CD14-positive monocyte (primary cell): ENCODE data around the gene PLPP6. TPM values are rescaled to one million over a fixed set of nuclear protein-coding genes. Genes with fewer than 3 reads are reported as not detected.
A peak's percentile ranks its signal among the peaks of the same experiment; 100 is the strongest.

ENCODE experiments used
- DNase-seq, 3 donors: peaks; one replicate each; pipeline ENCODE4 v3.0.0-alpha.2; 2011 to 2022
- H2AFZ ChIP-seq: 2 replicates; pipeline ENCODE4 v1.6.0; 2012; ENCODE audit warnings: mild to moderate bottlenecking, low read depth, low read length, inconsistent platforms; ENCODE audit not compliant: insufficient read depth, poor library complexity, severe bottlenecking
- H3K27ac ChIP-seq, 2 donors: 1 replicate in 1 of 2; 2 replicates in 1 of 2; pipeline ENCODE4 v1.5.1; 2012 to 2013; ENCODE audit warnings: low read length in 2 of 2, control low read depth in 1 of 2, inconsistent platforms in 1 of 2, low read depth in 1 of 2, mild to moderate bottlenecking in 1 of 2
- H3K27me3 ChIP-seq, 2 donors: one replicate each; pipeline versions ENCODE4 v1.6.0 to v1.6.1; 2011 to 2013; ENCODE audit warnings: low read length in 2 of 2; ENCODE audit not compliant: control insufficient read depth in 2 of 2, insufficient read depth in 2 of 2
- H3K36me3 ChIP-seq, 2 donors: replicated peaks in 1 of 2; 1 replicate in 1 of 2; 2 replicates in 1 of 2; pipeline versions ENCODE4 v1.5.1 to v1.6.1; 2012 to 2013; ENCODE audit warnings: low read length in 2 of 2, control low read depth in 1 of 2, inconsistent platforms in 1 of 2, mild to moderate bottlenecking in 1 of 2; ENCODE audit not compliant: insufficient read depth in 2 of 2, control insufficient read depth in 1 of 2
- H3K4me1 ChIP-seq, 2 donors: 1 replicate in 1 of 2; 2 replicates in 1 of 2; pipeline versions ENCODE4 v1.5.1 to v1.6.1; 2012 to 2013; ENCODE audit warnings: low read length in 2 of 2, control low read depth in 1 of 2, inconsistent platforms in 1 of 2, mild to moderate bottlenecking in 1 of 2, moderate library complexity in 1 of 2; ENCODE audit not compliant: insufficient read depth in 2 of 2, control insufficient read depth in 1 of 2
- H3K4me2 ChIP-seq: replicated peaks from 2 replicates; pipeline ENCODE3; 2012; ENCODE audit warnings: low read length, moderate library complexity, mild to moderate bottlenecking; ENCODE audit not compliant: poor library complexity, severe bottlenecking; ENCODE audit errors: extremely low read depth
- H3K4me3 ChIP-seq, 3 experiments: fragments of 200-600 bp in 1 of 3; sonication (generic) in 1 of 3; replicated peaks in 1 of 3; 1 replicate in 2 of 3; 2 replicates in 1 of 3; pipeline ENCODE4 v1.5.1; 2011 to 2013; ENCODE audit warnings: low read length in 3 of 3, mild to moderate bottlenecking in 3 of 3, control low read depth in 2 of 3, low read depth in 2 of 3, inconsistent platforms in 1 of 3, moderate library complexity in 1 of 3
- H3K79me2 ChIP-seq: 2 replicates; pipeline ENCODE4 v1.6.0; 2012; ENCODE audit warnings: mild to moderate bottlenecking, control low read depth, inconsistent platforms, low read length, moderate library complexity; ENCODE audit not compliant: insufficient read depth
- H3K9ac ChIP-seq: 2 replicates; pipeline ENCODE4 v1.6.0; 2017; ENCODE audit warnings: low read length, mild to moderate bottlenecking; ENCODE audit not compliant: insufficient read depth, poor library complexity, severe bottlenecking
- H3K9me3 ChIP-seq, 2 donors: replicated peaks in 1 of 2; 1 replicate in 1 of 2; 2 replicates in 1 of 2; pipeline versions ENCODE4 v1.5.1 to v1.6.1; 2012 to 2013; ENCODE audit warnings: low read length in 2 of 2, control low read depth in 1 of 2; ENCODE audit not compliant: control insufficient read depth in 1 of 2, insufficient read depth in 1 of 2
- H4K20me1 ChIP-seq: 2 replicates; pipeline ENCODE4 v1.6.0; 2012; ENCODE audit warnings: mild to moderate bottlenecking, low read length, control low read depth, moderate library complexity; ENCODE audit not compliant: insufficient read depth
- H3K27ac Mint-ChIP-seq, 7 donors: one replicate each; pipeline ENCODE4 v1.8.0; 2020; ENCODE audit warnings: mild to moderate bottlenecking in 7 of 7, mixed read lengths in 7 of 7, moderate library complexity in 6 of 7, inconsistent platforms in 2 of 7
- H3K27me3 Mint-ChIP-seq, 3 donors: one replicate each; pipeline ENCODE4 v1.8.0; 2021 to 2022; ENCODE audit warnings: low read depth in 3 of 3, mild to moderate bottlenecking in 3 of 3, mixed read lengths in 3 of 3, moderate library complexity in 3 of 3, inconsistent platforms in 1 of 3
- H3K36me3 Mint-ChIP-seq, 2 donors: one replicate each; pipeline ENCODE4 v1.8.0; 2020; ENCODE audit warnings: mixed read lengths in 2 of 2, inconsistent platforms in 1 of 2, mild to moderate bottlenecking in 1 of 2
- H3K4me1 Mint-ChIP-seq: one replicate; pipeline ENCODE4 v1.8.0; 2020; ENCODE audit warnings: mild to moderate bottlenecking, mixed read lengths
- H3K4me3 Mint-ChIP-seq, 2 donors: one replicate each; pipeline ENCODE4 v1.8.0; 2020; ENCODE audit warnings: mild to moderate bottlenecking in 2 of 2, mixed read lengths in 2 of 2, moderate library complexity in 1 of 2
- H3K9me3 Mint-ChIP-seq, 7 donors: one replicate each; pipeline ENCODE4 v1.8.0; 2020 to 2022; ENCODE audit warnings: mixed read lengths in 7 of 7, mild to moderate bottlenecking in 6 of 7, moderate library complexity in 6 of 7, inconsistent platforms in 2 of 7
- WGBS: methylation state at CpG from one replicate; pipeline ENCODE4 v1.1.5; 2013; ENCODE audit warnings: missing lambda C conversion rate; ENCODE audit not compliant: insufficient coverage; 5-methylcytosine and 5-hydroxymethylcytosine counted together
- intact Hi-C, 2 donors: fragments of 100-400 bp; cut with micrococcal nuclease; formaldehyde crosslinking; loops; one replicate each; pipeline versions ENCODE4 v1.15.0 to v1.15.1; 2023
- polyA plus RNA-seq, 3 donors: library from polyadenylated mRNA; depleted of rRNA in 1 of 3; unstranded in 2 of 3; stranded (reverse) in 1 of 3; fragments of 300-500 nt in 2 of 3; fragments of >200 nt in 1 of 3; fragmentation: Illumina TruSeq in 2 of 3; gene quantifications; 1 replicate in 2 of 3; 2 replicates in 1 of 3; pipeline ENCODE4 v1.2.3, GENCODE V29; 2012 to 2021
- TF ChIP-seq, protein P1 (sequence below): fragments of 200-600 bp; IDR thresholded peaks from one replicate; pipeline ENCODE4 v1.8.0; 2022; ENCODE audit warnings: antibody characterized with exemption, mild to moderate bottlenecking

PLPP6 gene
- polyA plus RNA-seq, 3 donors: 1.6 to 1.8 (median 1.8) TPM

DNA sequence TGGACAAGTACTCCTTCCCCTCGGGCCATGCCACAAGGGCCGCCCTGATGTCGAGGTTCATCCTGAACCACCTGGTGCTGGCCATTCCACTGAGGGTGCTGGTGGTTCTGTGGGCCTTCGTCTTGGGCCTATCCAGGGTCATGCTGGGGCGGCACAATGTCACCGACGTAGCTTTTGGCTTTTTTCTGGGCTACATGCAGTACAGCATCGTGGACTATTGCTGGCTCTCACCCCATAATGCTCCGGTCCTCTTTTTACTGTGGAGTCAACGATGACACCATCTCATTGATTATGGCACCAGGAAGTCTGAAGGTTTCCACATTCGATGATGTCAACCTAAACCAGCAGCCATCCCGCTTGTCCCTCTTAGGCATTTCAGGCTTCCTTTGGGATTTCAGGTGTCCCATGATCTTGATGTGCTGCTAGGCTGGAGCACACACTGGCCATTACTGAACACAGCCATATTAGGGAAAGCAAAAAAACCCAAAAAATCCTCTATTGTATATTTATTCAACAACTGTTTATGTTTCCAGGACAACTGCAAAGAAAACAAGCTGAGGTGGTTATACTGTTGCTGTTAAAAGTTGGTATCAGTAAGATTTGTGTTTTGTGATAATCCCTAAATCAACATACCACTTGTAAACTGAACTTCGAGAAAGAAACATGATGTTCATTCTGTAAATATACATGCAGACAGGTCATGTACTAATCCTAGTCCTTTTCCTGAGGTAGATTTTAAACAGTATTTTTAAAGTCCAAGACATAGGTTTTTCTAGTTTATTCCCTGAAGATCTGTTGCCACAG, 1.1 kb downstream of the PLPP6 start:
- Mint-ChIP-seq H3K36me3 (no peaks in the 10 kb centered on the region), H3K4me1 (peaks cover 51% of the 10 kb centered on the region), H3K4me3 (peak overlapping the region; percentile 88 to 95), H3K27ac (peak overlapping the region in 4 of 7 donors; percentile 18 to 54 (median 40)), H3K27me3 (peaks cover 36 to 42% (median 39%) of the 10 kb centered on the region in 3 donors), H3K9me3 (peaks cover 0 to 4% (median 0%) of the 10 kb centered on the region in 7 donors)
- 69% methylated on average over 11 of the region's 13 CpGs for WGBS
- Histone ChIP-seq H3K27ac (no peak overlapping the region), H2AFZ (peak overlapping the region; percentile 97), H3K4me3 (peak overlapping the region; percentile 60 to 84 (median 73)), H3K36me3 (no peaks in the 10 kb centered on the region), H3K9ac (peak overlapping the region; percentile 81), H3K4me2 (peak overlapping the region; percentile 87), H3K79me2 (peaks cover 11% of the 10 kb centered on the region), H3K9me3 (no peaks in the 10 kb centered on the region), H3K4me1 (peaks cover 33 to 43% of the 10 kb centered on the region in 2 donors), H3K27me3 (peaks cover 12 to 14% of the 10 kb centered on the region in 2 donors), H4K20me1 (no peaks in the 10 kb centered on the region)
- peak in 1 of 3 donors; percentile 16 for DNase-seq
- TF ChIP-seq, protein P1, sequence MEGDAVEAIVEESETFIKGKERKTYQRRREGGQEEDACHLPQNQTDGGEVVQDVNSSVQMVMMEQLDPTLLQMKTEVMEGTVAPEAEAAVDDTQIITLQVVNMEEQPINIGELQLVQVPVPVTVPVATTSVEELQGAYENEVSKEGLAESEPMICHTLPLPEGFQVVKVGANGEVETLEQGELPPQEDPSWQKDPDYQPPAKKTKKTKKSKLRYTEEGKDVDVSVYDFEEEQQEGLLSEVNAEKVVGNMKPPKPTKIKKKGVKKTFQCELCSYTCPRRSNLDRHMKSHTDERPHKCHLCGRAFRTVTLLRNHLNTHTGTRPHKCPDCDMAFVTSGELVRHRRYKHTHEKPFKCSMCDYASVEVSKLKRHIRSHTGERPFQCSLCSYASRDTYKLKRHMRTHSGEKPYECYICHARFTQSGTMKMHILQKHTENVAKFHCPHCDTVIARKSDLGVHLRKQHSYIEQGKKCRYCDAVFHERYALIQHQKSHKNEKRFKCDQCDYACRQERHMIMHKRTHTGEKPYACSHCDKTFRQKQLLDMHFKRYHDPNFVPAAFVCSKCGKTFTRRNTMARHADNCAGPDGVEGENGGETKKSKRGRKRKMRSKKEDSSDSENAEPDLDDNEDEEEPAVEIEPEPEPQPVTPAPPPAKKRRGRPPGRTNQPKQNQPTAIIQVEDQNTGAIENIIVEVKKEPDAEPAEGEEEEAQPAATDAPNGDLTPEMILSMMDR: no peak
- intact Hi-C loops: no loop called here

DNA sequence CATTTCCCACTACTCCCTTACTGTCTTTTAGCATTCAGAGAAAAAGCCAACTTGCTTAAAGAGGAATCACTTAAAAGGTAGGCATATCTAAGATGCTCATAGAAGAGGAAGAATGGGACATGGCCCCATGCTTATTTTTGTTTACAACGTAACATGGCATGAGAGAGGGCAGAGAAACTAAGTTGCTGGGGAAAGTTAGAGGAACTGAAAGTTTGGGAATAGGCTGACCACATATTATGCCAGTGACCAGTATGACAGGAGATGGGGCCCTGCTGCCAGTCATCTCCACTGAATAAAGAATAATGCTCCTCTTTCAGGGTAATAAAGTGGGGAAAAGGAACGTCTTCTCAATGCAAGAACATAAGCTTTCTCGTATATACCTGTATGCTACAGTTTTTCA, 1.9 kb downstream of the PLPP6 start:
- H3K36me3 ChIP-seq: no peaks in the 10 kb centered on the region
- Mint-ChIP-seq H3K27ac (no peak overlapping the region), H3K4me3 (peak overlapping the region in 1 of 2 donors; percentile 6), H3K36me3 (no peaks in the 10 kb centered on the region), H3K27me3 (peaks cover 39 to 43% (median 40%) of the 10 kb centered on the region in 3 donors), H3K9me3 (peaks cover 0 to 4% (median 0%) of the 10 kb centered on the region in 7 donors), H3K4me1 (peaks cover 51% of the 10 kb centered on the region)
- no peak overlapping the region for H3K27ac ChIP-seq
- no peaks in the 10 kb centered on the region for H4K20me1 ChIP-seq
- no peak overlapping the region for H3K9ac ChIP-seq
- peak overlapping the region; percentile 87 for H3K4me2 ChIP-seq
- H3K27me3 ChIP-seq: peaks cover 14% of the 10 kb centered on the region in 2 donors
- H3K9me3 ChIP-seq: no peaks in the 10 kb centered on the region
- H3K4me1 ChIP-seq: peaks cover 33 to 43% of the 10 kb centered on the region in 2 donors
- no peak overlapping the region for H2AFZ ChIP-seq
- 0% methylated on average over 1 of the region's 3 CpGs for WGBS
- peaks cover 11% of the 10 kb centered on the region for H3K79me2 ChIP-seq
- H3K4me3 ChIP-seq: no peak overlapping the region
- TF ChIP-seq, protein P1: no peak
- peak; percentile 39 to 73 (median 46) for DNase-seq
- intact Hi-C loops: no loop called here
